Endothelial cell of umbilical vein (primary cell): ENCODE data around the gene OSBPL6. TPM values are rescaled to one million over a fixed set of nuclear protein-coding genes. Genes with fewer than 3 reads are reported as not detected.

Source experiments
- Bru-seq: library from RNA; stranded (reverse); fragments of 400-500 nt; gene quantifications from one replicate; lab custom pipeline; 2021; lab: Mats Ljungman, UMichigan
- BruChase-seq, 2 experiments: library from RNA; stranded (reverse); fragments of 400-500 nt; gene quantifications; one replicate each; lab custom pipeline; 2021; lab: Mats Ljungman, UMichigan
- BruUV-seq: library from RNA; stranded (reverse); fragments of 400-500 nt; replicated peaks from 2 replicates; lab custom pipeline; 2021; lab: Mats Ljungman, UMichigan
- CTCF ChIA-PET: fragments of 300-600, 350-600 bp; sonication (Branson Sonifier 250); formaldehyde crosslinking; loops from one replicate; lab custom pipeline; 2021; ENCODE audit warnings: antibody characterized with exemption, inconsistent platforms; lab: Charles Lee
- POLR2A ChIA-PET: fragments of 300-600, 350-600 bp; sonication (Branson Sonifier 250); formaldehyde crosslinking; loops from one replicate; lab custom pipeline; 2021; ENCODE audit warnings: antibody characterized with exemption, inconsistent platforms; lab: Charles Lee
- DNase-seq: peaks from one replicate; pipeline ENCODE4 v3.0.0-alpha.2; 2011; ENCODE audit warnings: low read depth, low spot score
- FAIRE-seq: peaks from 2 replicates; lab custom pipeline; 2011; peaks lifted over from hg19 to GRCh38; lab: Jason Lieb, UNC
- H2AFZ ChIP-seq: 2 replicates; pipeline ENCODE4 v1.6.0; 2012; ENCODE audit warnings: low read depth, low read length, control low read depth, inconsistent platforms
- H3K27ac ChIP-seq: 2 replicates; pipeline ENCODE4 v1.5.1; 2011; ENCODE audit warnings: low read depth, mild to moderate bottlenecking, control low read depth, low read length, moderate library complexity; ENCODE audit not compliant: insufficient read depth
- H3K27me3 ChIP-seq, 2 experiments: 2 replicates each; pipeline versions ENCODE4 v1.6.0 to v1.6.1; 2011; ENCODE audit warnings: low read length in 2 of 2, mixed read lengths in 1 of 2; ENCODE audit not compliant: control insufficient read depth in 2 of 2, insufficient read depth in 2 of 2
- H3K36me3 ChIP-seq, 2 experiments: 2 replicates in 1 of 2; 3 replicates in 1 of 2; pipeline ENCODE4 v1.5.1; 2011; ENCODE audit warnings: low read length in 2 of 2, mild to moderate bottlenecking in 1 of 2, moderate library complexity in 1 of 2; ENCODE audit not compliant: control insufficient read depth in 2 of 2, insufficient read depth in 2 of 2; ENCODE audit errors: extremely low read depth in 1 of 2
- H3K4me1 ChIP-seq: 3 replicates; pipeline ENCODE4 v1.5.1; 2011; ENCODE audit warnings: mild to moderate bottlenecking, low read length; ENCODE audit not compliant: control insufficient read depth, insufficient read depth; ENCODE audit errors: extremely low read depth
- H3K4me2 ChIP-seq: 2 replicates; pipeline ENCODE4 v1.6.1; 2011; ENCODE audit warnings: low read length, control low read depth, mixed read lengths; ENCODE audit not compliant: insufficient read depth
- H3K4me3 ChIP-seq, 3 experiments: fragments of 200-600 bp in 1 of 3; sonication (generic), shearing (Covaris generic) in 1 of 3; replicated peaks in 1 of 3; 2 replicates each; pipeline ENCODE4 v1.5.1; 2011 to 2016; ENCODE audit warnings: control low read depth in 3 of 3, low read length in 3 of 3, mild to moderate bottlenecking in 2 of 3, inconsistent platforms in 1 of 3, low read depth in 1 of 3, moderate library complexity in 1 of 3; ENCODE audit not compliant: insufficient read depth in 1 of 3
- H3K79me2 ChIP-seq: 2 replicates; pipeline ENCODE4 v1.6.0; 2012; ENCODE audit warnings: low read length, inconsistent platforms; ENCODE audit not compliant: control insufficient read depth, insufficient read depth
- H3K9ac ChIP-seq: replicated peaks from 2 replicates; pipeline ENCODE3; 2011; ENCODE audit warnings: low read length, control low read depth; ENCODE audit not compliant: insufficient read depth; ENCODE audit errors: extremely low read depth
- H3K9me1 ChIP-seq: replicated peaks from 3 replicates; pipeline ENCODE4 v1.6.0; 2011; ENCODE audit warnings: mild to moderate bottlenecking, low read length; ENCODE audit not compliant: control insufficient read depth, insufficient read depth; ENCODE audit errors: extremely low read depth
- H3K9me3 ChIP-seq: replicated peaks from 2 replicates; pipeline ENCODE4 v1.5.1; 2012; ENCODE audit warnings: low read length, inconsistent platforms; ENCODE audit not compliant: control insufficient read depth, insufficient read depth
- H4K20me1 ChIP-seq: replicated peaks from 2 replicates; pipeline ENCODE3; 2011; ENCODE audit warnings: mild to moderate bottlenecking, low read length; ENCODE audit not compliant: control insufficient read depth, insufficient read depth; ENCODE audit errors: extremely low read depth
- EZH2 ChIP-seq: IDR thresholded peaks from 2 replicates; pipeline ENCODE4 v1.6.1; 2012; ENCODE audit warnings: borderline replicate concordance, low read depth, mild to moderate bottlenecking, moderate library complexity, low read length, inconsistent platforms; ENCODE audit not compliant: severe bottlenecking
- GATA2 ChIP-seq: IDR thresholded peaks from 2 replicates; pipeline ENCODE4 v1.7.0; 2011; ENCODE audit warnings: low read depth, mild to moderate bottlenecking, moderate library complexity, mixed read lengths, low read length; ENCODE audit not compliant: insufficient read length, insufficient read depth
- MYC ChIP-seq: IDR thresholded peaks from one replicate; pipeline ENCODE4 v1.6.1; 2011; ENCODE audit warnings: mild to moderate bottlenecking, low read depth, low read length
- POLR2A ChIP-seq: IDR thresholded peaks from 2 replicates; pipeline ENCODE4 v1.6.1; 2012; ENCODE audit warnings: low read depth, mild to moderate bottlenecking, control low read depth, low read length
- POLR2AphosphoS5 ChIP-seq: IDR thresholded peaks from 2 replicates; pipeline ENCODE4 v1.6.1; 2012; ENCODE audit warnings: low read depth, mild to moderate bottlenecking, control low read depth, low read length, moderate library complexity; ENCODE audit not compliant: insufficient read depth
- dilution Hi-C: fragments of 300-500 bp; cut with MboI; formaldehyde crosslinking; loops from one replicate; pipeline ENCODE4 v1.15.0; 2019; ENCODE audit warnings: low sequenced_read_pairs; ENCODE audit not compliant: extremely low pct_ligation_motif_present
- intact Hi-C: fragments of 100-400 bp; cut with micrococcal nuclease; formaldehyde crosslinking; loops from one replicate; pipeline ENCODE4 v1.10.0; 2022
- long read RNA-seq: library from polyadenylated mRNA; stranded (forward); transcript quantifications from one replicate; pipeline ENCODE4 v2.0.0, GENCODE V29; 2021
- polyA minus RNA-seq, 3 experiments: library from RNA; depleted of rRNA, polyadenylated mRNA; stranded (reverse); fragments of >200 nt; gene quantifications; 1 replicate in 1 of 3; 2 replicates in 2 of 3; pipeline ENCODE4 v1.2.3, GENCODE V29; 2011
- polyA plus RNA-seq, 4 experiments: library from polyadenylated mRNA; depleted of rRNA in 3 of 4; stranded (reverse) in 3 of 4; unstranded in 1 of 4; fragments of >200 nt; gene quantifications; 2 replicates each; pipeline versions ENCODE4 v1.2.1 to v1.2.3, GENCODE V29; 2011 to 2012; ENCODE audit warnings: missing spikeins in 1 of 4
- total RNA-seq: library from RNA; stranded (reverse); gene quantifications from 2 replicates; pipeline ENCODE4 v1.2.3, GENCODE V29; 2021
- TF ChIP-seq, protein P1 (sequence below), 2 donors: IDR thresholded peaks; 1 replicate in 1 of 2; 2 replicates in 1 of 2; pipeline ENCODE4 v1.5.1; 2011; ENCODE audit warnings: low read length in 2 of 2, mild to moderate bottlenecking in 2 of 2, moderate library complexity in 2 of 2, control low read depth in 1 of 2, inconsistent platforms in 1 of 2, low read depth in 1 of 2; ENCODE audit not compliant: insufficient read depth in 1 of 2; ENCODE audit errors: extremely low read depth in 1 of 2
- TF ChIP-seq, protein P2 (sequence below): IDR thresholded peaks from 2 replicates; pipeline ENCODE4 v1.6.1; 2011; ENCODE audit not compliant: insufficient read depth, insufficient read length

The OSBPL6 gene
- total RNA-seq (2.3 TPM in 2 replicates), polyA plus RNA-seq (1.5 and 1.6 TPM in 2 replicates), polyA minus RNA-seq (2.8 and 3.1 TPM in 2 replicates), Bru-seq, nascent RNA (percentile 42 among the genes with signal in this experiment), BruChase-seq, experiment 1, labeled RNA remaining after a 6-hour chase (percentile 35 among the genes with signal in this experiment), BruChase-seq, experiment 2, labeled RNA remaining after a 2-hour chase (percentile 38 among the genes with signal in this experiment)
- 2.3 and 2.4 TPM in 2 replicates for polyA plus RNA-seq (2011; cell fraction: cytosol; rRNA removed)
- 4.2 and 5.1 TPM in 2 replicates for polyA plus RNA-seq (2011; cell fraction: nucleus; rRNA removed)
- 6.1 and 6.7 TPM in 2 replicates for polyA plus RNA-seq (2012)
- polyA minus RNA-seq (2011; cell fraction: cytosol; rRNA and poly(A)+ RNA removed), result 2.0 TPM
- polyA minus RNA-seq (2011; cell fraction: nucleus; rRNA and poly(A)+ RNA removed), result 7.1 and 10.0 TPM in 2 replicates
- long read RNA-seq, full-length matches to known transcripts, result 6 of 10 reads
- long read RNA-seq, partial matches to known transcripts, result 1 of 10 reads
- long read RNA-seq, other reads (novel, unspliced or antisense), result 3 of 10 reads

DNA sequence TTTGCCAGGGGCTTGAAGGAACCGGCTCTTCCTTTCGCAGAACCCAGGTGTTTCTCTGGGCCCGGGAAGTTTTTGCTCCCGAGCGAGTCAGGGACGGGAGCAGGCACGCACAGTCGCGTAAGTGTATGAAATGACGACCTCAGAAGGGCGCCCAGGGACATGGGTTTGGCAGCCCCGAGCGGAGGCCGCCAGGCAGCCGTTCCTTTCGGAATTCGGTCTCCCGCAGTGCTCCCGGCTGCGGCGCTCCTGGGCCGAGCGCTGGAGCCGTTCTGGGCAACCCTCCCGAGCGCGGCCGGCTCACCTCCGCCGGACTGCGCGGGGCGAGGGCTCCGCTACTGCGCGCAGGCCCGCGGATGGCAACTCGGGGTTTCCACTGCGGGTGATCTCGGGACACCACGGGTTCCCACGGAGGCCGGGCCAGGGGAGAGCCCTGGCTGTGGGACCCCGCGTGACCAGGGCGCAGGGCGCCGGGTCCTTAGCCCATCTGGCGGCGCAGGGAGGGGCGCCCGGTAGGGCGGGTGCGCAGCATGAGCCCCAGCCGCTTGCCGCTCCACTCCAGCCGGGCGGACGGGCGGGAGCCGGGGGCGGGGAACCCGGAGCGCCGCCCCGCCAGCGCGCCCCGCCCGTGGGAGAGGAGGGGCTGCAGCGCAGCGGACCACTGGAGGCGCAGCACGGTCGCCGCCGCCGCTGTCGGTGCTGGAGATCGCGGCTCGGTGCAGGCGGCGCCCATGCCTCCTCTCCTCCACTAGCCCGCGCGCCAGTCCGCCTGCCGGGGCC, at the start of gene OSBPL6:
TSS of gene OSBPL6 (plus strand) at position 690 of the 777 bp plus-strand sequence. CDS start 111,673 bp downstream, outside the sequence.
- no peak within 1 kb of the TSS for H3K27ac ChIP-seq
- ChIA-PET POLR2A (no interaction called here), CTCF (interaction anchor here (1.3 to 1.6 kb wide), 2 partner anchors 86 to 221 kb away, joined by 5 to 9 read pairs; no protein-coding TSS in a partner anchor)
- peak within 1 kb of the TSS; percentile 97 for H2AFZ ChIP-seq
- H3K79me2 ChIP-seq, result no peaks in the 10 kb centered on the region
- peak within 1 kb of the TSS; percentile 82 for H3K4me2 ChIP-seq
- H3K4me1 ChIP-seq, result peaks cover 8% of the 10 kb centered on the region
- no peaks in the 10 kb centered on the region for H4K20me1 ChIP-seq
- no peaks in the 10 kb centered on the region for H3K9me3 ChIP-seq
- intact Hi-C loops, result loop anchor here (1.0 kb wide), 3 partner anchors 48 to 220 kb away; no protein-coding TSS in a partner anchor
- DNase-seq, result peak; percentile 88
- TF ChIP-seq EZH2, result no peak
- no peak for TF ChIP-seq MYC
- no peak for TF ChIP-seq GATA2
- TF ChIP-seq POLR2AphosphoS5, result peak; percentile 67
- peak; percentile 51 for TF ChIP-seq POLR2A
- TF ChIP-seq, protein P1, sequence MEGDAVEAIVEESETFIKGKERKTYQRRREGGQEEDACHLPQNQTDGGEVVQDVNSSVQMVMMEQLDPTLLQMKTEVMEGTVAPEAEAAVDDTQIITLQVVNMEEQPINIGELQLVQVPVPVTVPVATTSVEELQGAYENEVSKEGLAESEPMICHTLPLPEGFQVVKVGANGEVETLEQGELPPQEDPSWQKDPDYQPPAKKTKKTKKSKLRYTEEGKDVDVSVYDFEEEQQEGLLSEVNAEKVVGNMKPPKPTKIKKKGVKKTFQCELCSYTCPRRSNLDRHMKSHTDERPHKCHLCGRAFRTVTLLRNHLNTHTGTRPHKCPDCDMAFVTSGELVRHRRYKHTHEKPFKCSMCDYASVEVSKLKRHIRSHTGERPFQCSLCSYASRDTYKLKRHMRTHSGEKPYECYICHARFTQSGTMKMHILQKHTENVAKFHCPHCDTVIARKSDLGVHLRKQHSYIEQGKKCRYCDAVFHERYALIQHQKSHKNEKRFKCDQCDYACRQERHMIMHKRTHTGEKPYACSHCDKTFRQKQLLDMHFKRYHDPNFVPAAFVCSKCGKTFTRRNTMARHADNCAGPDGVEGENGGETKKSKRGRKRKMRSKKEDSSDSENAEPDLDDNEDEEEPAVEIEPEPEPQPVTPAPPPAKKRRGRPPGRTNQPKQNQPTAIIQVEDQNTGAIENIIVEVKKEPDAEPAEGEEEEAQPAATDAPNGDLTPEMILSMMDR (IDR thresholded peaks at IDR 0.05; ENCODE audit: extremely low read depth in 1 of 2, insufficient read depth in 1 of 2, low read depth in 1 of 2, low read length in 2 of 2), result peak in 1 of 2 donors; percentile 22
- TF ChIP-seq, protein P2, sequence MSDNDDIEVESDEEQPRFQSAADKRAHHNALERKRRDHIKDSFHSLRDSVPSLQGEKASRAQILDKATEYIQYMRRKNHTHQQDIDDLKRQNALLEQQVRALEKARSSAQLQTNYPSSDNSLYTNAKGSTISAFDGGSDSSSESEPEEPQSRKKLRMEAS, result no peak
- peak; percentile 59 for FAIRE-seq
- dilution Hi-C loops, result no loop called here
- peak within 1 kb of the TSS; percentile 48 to 79 (median 73) for H3K4me3 ChIP-seq
- no peaks in the 10 kb centered on the region for H3K9me1 ChIP-seq
- BruUV-seq, result no TSS peak
- peak within 1 kb of the TSS; percentile 50 for H3K9ac ChIP-seq
- H3K27me3 ChIP-seq, result peaks cover 11% of the 10 kb centered on the region in 2 experiments
- H3K36me3 ChIP-seq, result no peaks in the 10 kb centered on the region
